Measurements from ENCODE around the gene PHLDB1. TPM values are rescaled to one million over a fixed set of nuclear protein-coding genes. Genes with fewer than 3 reads are reported as not detected.
A peak's percentile ranks its signal among the peaks of the same experiment; 100 is the strongest.

The PHLDB1 gene
- total RNA-seq, 1 donor from 2014 or later: 120 TPM

GRCh38 chr11:118604566-118604965 lies 2.8 kb upstream of the PHLDB1 start:
- TF ChIP-seq, protein P1, sequence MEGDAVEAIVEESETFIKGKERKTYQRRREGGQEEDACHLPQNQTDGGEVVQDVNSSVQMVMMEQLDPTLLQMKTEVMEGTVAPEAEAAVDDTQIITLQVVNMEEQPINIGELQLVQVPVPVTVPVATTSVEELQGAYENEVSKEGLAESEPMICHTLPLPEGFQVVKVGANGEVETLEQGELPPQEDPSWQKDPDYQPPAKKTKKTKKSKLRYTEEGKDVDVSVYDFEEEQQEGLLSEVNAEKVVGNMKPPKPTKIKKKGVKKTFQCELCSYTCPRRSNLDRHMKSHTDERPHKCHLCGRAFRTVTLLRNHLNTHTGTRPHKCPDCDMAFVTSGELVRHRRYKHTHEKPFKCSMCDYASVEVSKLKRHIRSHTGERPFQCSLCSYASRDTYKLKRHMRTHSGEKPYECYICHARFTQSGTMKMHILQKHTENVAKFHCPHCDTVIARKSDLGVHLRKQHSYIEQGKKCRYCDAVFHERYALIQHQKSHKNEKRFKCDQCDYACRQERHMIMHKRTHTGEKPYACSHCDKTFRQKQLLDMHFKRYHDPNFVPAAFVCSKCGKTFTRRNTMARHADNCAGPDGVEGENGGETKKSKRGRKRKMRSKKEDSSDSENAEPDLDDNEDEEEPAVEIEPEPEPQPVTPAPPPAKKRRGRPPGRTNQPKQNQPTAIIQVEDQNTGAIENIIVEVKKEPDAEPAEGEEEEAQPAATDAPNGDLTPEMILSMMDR (conservative IDR thresholded peaks at IDR 0.05): no peak
- Mint-ChIP-seq H3K27me3 (ENCODE audit: low read depth) (peaks cover 26% of the 10 kb centered on the region), H3K4me3 (peak overlapping the region; percentile 10), H3K9me3 (no peaks in the 10 kb centered on the region), H3K4me1 (peaks cover 42% of the 10 kb centered on the region), H3K36me3 (ENCODE audit: low read depth) (peaks cover 17% of the 10 kb centered on the region), H3K27ac (ENCODE audit: unreplicated experiment) (no peak overlapping the region)
- no peak for DNase-seq (ENCODE audit: low read depth, low spot score)

- no peaks in the 10 kb centered on the region for H3K9me3 Mint-ChIP-seq
Observed at GRCh38 chr11:118605116-118605867, 2.1 kb upstream of the PHLDB1 start.

DNA sequence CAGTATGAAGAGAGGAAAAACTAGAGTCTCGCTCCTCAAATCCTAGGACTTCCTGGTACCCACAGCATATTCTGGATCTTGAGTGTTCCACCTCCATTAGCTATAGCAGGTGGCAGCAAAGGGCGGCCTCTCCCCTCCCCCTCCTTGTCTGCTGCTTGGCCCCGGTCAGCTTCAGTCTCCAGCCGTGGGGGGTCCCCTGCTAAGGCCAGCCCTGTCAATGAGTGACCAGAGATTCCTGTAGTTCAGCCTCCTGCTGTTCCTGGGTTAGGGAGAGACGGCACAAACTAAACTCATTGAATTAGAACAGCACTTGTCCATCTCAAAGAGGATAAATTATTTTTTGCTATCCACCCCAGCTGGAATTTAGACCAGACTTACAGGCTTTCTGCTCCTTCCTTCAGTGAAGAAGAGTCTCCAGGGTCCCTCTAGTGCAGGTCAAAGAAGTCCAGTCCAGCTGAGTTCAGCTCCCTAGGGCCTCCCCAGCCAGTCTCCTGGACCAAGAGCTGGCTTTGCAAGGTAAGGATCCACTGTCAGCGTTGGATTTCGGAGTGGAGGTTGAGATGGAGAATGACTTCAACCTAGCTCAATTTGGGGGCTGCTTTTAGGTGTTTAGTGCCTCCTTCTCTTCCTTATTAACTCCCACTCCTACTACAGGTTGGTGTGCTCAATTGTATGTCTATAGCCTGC lies 1.1 kb upstream of the PHLDB1 start:
- TF ChIP-seq, protein P1 (conservative IDR thresholded peaks at IDR 0.05): no peak
- Mint-ChIP-seq H3K27me3 (ENCODE audit: low read depth) (peaks cover 37% of the 10 kb centered on the region), H3K9me3 (no peaks in the 10 kb centered on the region), H3K4me1 (peaks cover 50% of the 10 kb centered on the region), H3K36me3 (ENCODE audit: low read depth) (peaks cover 12% of the 10 kb centered on the region), H3K27ac (ENCODE audit: unreplicated experiment) (no peak overlapping the region), H3K4me3 (peak overlapping the region; percentile 87)
- no peak for DNase-seq (ENCODE audit: low read depth, low spot score)

More at GRCh38 chr11:118605116-118605867, 2.1 kb upstream of the PHLDB1 start:
- Mint-ChIP-seq H3K36me3 (ENCODE audit: low read depth) (peaks cover 12% of the 10 kb centered on the region), H3K27ac (ENCODE audit: unreplicated experiment) (no peak overlapping the region), H3K27me3 (ENCODE audit: low read depth) (peaks cover 33% of the 10 kb centered on the region), H3K4me3 (peak overlapping the region; percentile 87), H3K4me1 (peaks cover 47% of the 10 kb centered on the region)
- DNase-seq (ENCODE audit: low read depth, low spot score): no peak
- TF ChIP-seq, protein P1 (conservative IDR thresholded peaks at IDR 0.05): no peak

GRCh38 chr11:118606844-118607228 lies 579 bp upstream of the PHLDB1 start:
- Mint-ChIP-seq H3K27me3 (ENCODE audit: low read depth) (peaks cover 39% of the 10 kb centered on the region), H3K4me3 (peak overlapping the region; percentile 87), H3K27ac (ENCODE audit: unreplicated experiment) (no peak overlapping the region), H3K4me1 (peaks cover 52% of the 10 kb centered on the region), H3K36me3 (ENCODE audit: low read depth) (peaks cover 8% of the 10 kb centered on the region), H3K9me3 (no peaks in the 10 kb centered on the region)
- no peak for DNase-seq (ENCODE audit: low read depth, low spot score)
- TF ChIP-seq, protein P1 (conservative IDR thresholded peaks at IDR 0.05): no peak

DNA sequence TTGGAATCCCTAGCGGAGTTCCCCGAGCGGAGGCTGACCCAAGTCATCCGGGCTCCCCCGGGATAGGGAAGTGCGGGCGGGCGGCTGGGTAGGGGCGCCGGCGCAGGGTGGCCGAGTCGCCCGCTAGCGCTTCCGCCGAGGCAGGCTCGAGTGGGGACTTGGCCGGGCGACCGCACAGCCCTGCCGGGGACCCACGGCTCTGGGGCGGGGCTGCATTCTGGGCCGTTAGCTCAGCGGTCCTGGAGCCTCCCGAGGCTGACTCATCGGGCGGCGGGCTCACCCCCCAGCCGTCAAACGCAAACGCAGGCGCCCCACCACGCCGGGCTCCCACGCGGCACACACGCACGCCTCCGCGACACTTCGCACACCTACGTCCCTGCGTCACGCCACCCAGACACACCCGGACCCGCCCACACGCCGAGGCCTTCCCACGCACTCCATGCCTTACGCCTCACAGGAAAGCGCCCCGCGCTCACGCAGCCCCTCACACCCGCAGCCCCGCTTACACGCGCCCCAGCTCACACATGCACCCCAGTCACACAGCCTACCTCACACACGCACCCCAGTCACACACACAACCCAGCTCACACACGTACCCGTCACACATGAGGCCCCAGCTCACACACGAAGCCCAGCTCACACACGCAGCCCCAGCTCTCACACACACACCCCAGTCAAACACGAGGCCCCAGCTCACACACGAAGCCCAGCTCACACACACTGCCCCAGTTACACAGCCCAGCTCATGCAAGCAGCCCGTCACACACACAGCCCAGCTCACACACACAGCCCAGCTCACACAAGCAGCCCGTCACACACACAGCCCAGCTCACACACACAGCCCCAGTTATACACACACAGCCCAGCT lies 1.2 kb downstream of the PHLDB1 start:
- DNase-seq (ENCODE audit: low read depth, low spot score): no peak
- Mint-ChIP-seq H3K4me3 (peak overlapping the region; percentile 89), H3K27me3 (ENCODE audit: low read depth) (peaks cover 45% of the 10 kb centered on the region), H3K27ac (ENCODE audit: unreplicated experiment) (peak overlapping the region; percentile 73), H3K36me3 (ENCODE audit: low read depth) (peaks cover 3% of the 10 kb centered on the region), H3K9me3 (no peaks in the 10 kb centered on the region), H3K4me1 (peaks cover 61% of the 10 kb centered on the region)
- TF ChIP-seq, protein P1 (conservative IDR thresholded peaks at IDR 0.05): no peak

Data from neural crest cell (in vitro differentiated cells).